K562 (cell line): ENCODE measurements around the gene NARF.

Experiments
- HDAC1 ChIP-seq, 2 experiments: fragments of 450-650 bp; IDR thresholded peaks; 2 replicates each; pipeline ENCODE4 v1.6.1; 2016 to 2017; ENCODE audit warnings: inconsistent platforms in 1 of 2, mild to moderate bottlenecking in 1 of 2, moderate library complexity in 1 of 2
- MAFG ChIP-seq: fragments of 450-650 bp; conservative IDR thresholded peaks from 2 replicates; pipeline ENCODE4 v1.6.1; 2016; ENCODE audit warnings: missing genetic modification characterization, missing compliant biosample characterization
- PKNOX1 ChIP-seq: fragments of 450-650 bp; IDR thresholded peaks from 2 replicates; pipeline ENCODE4 v1.6.1; 2016
- TF ChIP-seq, protein P1 (sequence below), 3 experiments: IDR thresholded peaks in 2 of 3; conservative IDR thresholded peaks in 1 of 3; 2 replicates each; pipeline ENCODE4 v1.5.1; 2011 to 2012; ENCODE audit warnings: low read length in 3 of 3, mild to moderate bottlenecking in 3 of 3, control low read depth in 2 of 3, improper control_type of control experiment in 1 of 3, inconsistent platforms in 1 of 3, low read depth in 1 of 3, mixed read lengths in 1 of 3, moderate library complexity in 1 of 3; ENCODE audit not compliant: insufficient read depth in 2 of 3

GRCh38 chr17:82527898-82528297 lies 69.4 kb downstream of the NARF start:
- TF ChIP-seq MAFG (tag) (no peak), HDAC1 (IDR thresholded peaks at IDR 0.05) (no peak), PKNOX1 (no peak)
- TF ChIP-seq, protein P1, sequence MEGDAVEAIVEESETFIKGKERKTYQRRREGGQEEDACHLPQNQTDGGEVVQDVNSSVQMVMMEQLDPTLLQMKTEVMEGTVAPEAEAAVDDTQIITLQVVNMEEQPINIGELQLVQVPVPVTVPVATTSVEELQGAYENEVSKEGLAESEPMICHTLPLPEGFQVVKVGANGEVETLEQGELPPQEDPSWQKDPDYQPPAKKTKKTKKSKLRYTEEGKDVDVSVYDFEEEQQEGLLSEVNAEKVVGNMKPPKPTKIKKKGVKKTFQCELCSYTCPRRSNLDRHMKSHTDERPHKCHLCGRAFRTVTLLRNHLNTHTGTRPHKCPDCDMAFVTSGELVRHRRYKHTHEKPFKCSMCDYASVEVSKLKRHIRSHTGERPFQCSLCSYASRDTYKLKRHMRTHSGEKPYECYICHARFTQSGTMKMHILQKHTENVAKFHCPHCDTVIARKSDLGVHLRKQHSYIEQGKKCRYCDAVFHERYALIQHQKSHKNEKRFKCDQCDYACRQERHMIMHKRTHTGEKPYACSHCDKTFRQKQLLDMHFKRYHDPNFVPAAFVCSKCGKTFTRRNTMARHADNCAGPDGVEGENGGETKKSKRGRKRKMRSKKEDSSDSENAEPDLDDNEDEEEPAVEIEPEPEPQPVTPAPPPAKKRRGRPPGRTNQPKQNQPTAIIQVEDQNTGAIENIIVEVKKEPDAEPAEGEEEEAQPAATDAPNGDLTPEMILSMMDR (IDR thresholded peaks at IDR 0.05 in 2 of 3, conservative IDR thresholded peaks at IDR 0.05 in 1 of 3; ENCODE audit: insufficient read depth in 2 of 3, low read depth in 1 of 3, low read length in 3 of 3), result no peak
